ENCODE data around the gene RBMS1. TPM values are rescaled to one million over a fixed set of nuclear protein-coding genes. Genes with fewer than 3 reads are reported as not detected.

RBMS1 gene
- total and polyA plus RNA-seq, 7 donors: 4.4 to 91.8 (median 69.2) TPM

GRCh38 chr2:160303527-160303926, 190.1 kb downstream of the RBMS1 start:
- Histone ChIP-seq H3K27ac (peak overlapping the region in 2 of 4 donors; percentile 17 to 49), H3K36me3 (peaks cover 0 to 35% (median 3%) of the 10 kb centered on the region in 4 donors), H3K27me3 (no peaks in the 10 kb centered on the region), H3K4me3 (no peak overlapping the region), H3K9me3 (no peaks in the 10 kb centered on the region), H3K4me1 (peaks cover 0 to 49% (median 39%) of the 10 kb centered on the region in 4 donors)
- WGBS, 2 donors: 92 to 97% methylated on average over 3 of the region's 3 CpGs
- TF ChIP-seq POLR2A (IDR thresholded peaks at IDR 0.05) (no peak), POLR2AphosphoS5 (IDR thresholded peaks at IDR 0.05) (no peak), EP300 (IDR thresholded peaks at IDR 0.05) (no peak)
- TF ChIP-seq, protein P1, sequence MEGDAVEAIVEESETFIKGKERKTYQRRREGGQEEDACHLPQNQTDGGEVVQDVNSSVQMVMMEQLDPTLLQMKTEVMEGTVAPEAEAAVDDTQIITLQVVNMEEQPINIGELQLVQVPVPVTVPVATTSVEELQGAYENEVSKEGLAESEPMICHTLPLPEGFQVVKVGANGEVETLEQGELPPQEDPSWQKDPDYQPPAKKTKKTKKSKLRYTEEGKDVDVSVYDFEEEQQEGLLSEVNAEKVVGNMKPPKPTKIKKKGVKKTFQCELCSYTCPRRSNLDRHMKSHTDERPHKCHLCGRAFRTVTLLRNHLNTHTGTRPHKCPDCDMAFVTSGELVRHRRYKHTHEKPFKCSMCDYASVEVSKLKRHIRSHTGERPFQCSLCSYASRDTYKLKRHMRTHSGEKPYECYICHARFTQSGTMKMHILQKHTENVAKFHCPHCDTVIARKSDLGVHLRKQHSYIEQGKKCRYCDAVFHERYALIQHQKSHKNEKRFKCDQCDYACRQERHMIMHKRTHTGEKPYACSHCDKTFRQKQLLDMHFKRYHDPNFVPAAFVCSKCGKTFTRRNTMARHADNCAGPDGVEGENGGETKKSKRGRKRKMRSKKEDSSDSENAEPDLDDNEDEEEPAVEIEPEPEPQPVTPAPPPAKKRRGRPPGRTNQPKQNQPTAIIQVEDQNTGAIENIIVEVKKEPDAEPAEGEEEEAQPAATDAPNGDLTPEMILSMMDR (IDR thresholded peaks at IDR 0.05): no peak
- no peak for DNase-seq
- intact Hi-C loops (cut with DNase I): no loop called here

GRCh38 chr2:160303076-160303475, 190.5 kb downstream of the RBMS1 start:
- 85 to 87% methylated on average over 2 of the region's 2 CpGs for WGBS, 2 donors

DNA sequence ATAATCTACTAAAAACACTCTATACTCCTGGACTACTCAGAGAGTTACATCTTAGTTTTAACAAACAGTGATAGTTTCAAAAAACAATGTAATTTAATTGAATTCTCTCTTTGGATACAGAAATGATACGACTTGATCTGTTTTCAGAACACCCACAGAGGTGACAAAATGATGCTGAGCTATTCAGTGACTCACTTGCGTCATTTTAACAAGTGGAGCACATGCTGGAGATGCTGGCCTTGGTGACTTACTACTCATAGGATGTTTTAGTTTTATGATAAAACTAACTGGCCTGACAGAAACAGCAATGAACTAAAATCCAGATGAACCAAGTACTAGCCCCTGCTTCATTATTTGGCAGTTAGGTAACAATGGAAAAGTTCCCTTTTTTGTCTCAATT, 192.2 kb downstream of the RBMS1 start:
- Histone ChIP-seq H3K36me3 (peaks cover 0 to 51% (median 4%) of the 10 kb centered on the region in 4 donors), H3K27ac (no peak overlapping the region), H3K9me3 (no peaks in the 10 kb centered on the region), H3K4me3 (no peak overlapping the region), H3K27me3 (no peaks in the 10 kb centered on the region), H3K4me1 (peaks cover 0 to 34% (median 21%) of the 10 kb centered on the region in 4 donors)
- intact Hi-C loops (cut with DNase I): no loop called here
- no peak for DNase-seq
- TF ChIP-seq, protein P1 (IDR thresholded peaks at IDR 0.05): no peak
- no peak for TF ChIP-seq EP300 (IDR thresholded peaks at IDR 0.05)
- TF ChIP-seq POLR2A (IDR thresholded peaks at IDR 0.05): no peak
- TF ChIP-seq POLR2AphosphoS5 (IDR thresholded peaks at IDR 0.05): no peak
- WGBS, 2 donors: 82 to 84% methylated on average over 2 of the region's 2 CpGs

More at GRCh38 chr2:160303076-160303475, 190.5 kb downstream of the RBMS1 start:
- TF ChIP-seq EP300 (IDR thresholded peaks at IDR 0.05): no peak
- TF ChIP-seq, protein P1 (IDR thresholded peaks at IDR 0.05): no peak
- no peak for TF ChIP-seq POLR2AphosphoS5 (IDR thresholded peaks at IDR 0.05)
- no peak for TF ChIP-seq POLR2A (IDR thresholded peaks at IDR 0.05)
- no peaks in the 10 kb centered on the region for H3K27me3 ChIP-seq
- no peaks in the 10 kb centered on the region for H3K9me3 ChIP-seq
- peak overlapping the region in 2 of 4 donors; percentile 17 to 49 for H3K27ac ChIP-seq
- H3K4me1 ChIP-seq: peaks cover 0 to 45% (median 38%) of the 10 kb centered on the region in 4 donors
- intact Hi-C loops (cut with DNase I): no loop called here
- DNase-seq: no peak
- peaks cover 0 to 40% (median 4%) of the 10 kb centered on the region in 4 donors for H3K36me3 ChIP-seq
- no peak overlapping the region for H3K4me3 ChIP-seq

- peaks cover 0 to 28% (median 21%) of the 10 kb centered on the region in 4 donors for H3K4me1 ChIP-seq
- peaks cover 0 to 58% (median 4%) of the 10 kb centered on the region in 4 donors for H3K36me3 ChIP-seq
- no peak overlapping the region for H3K4me3 ChIP-seq
- intact Hi-C loops (cut with DNase I): no loop called here
- no peak overlapping the region for H3K27ac ChIP-seq
- no peaks in the 10 kb centered on the region for H3K9me3 ChIP-seq
- DNase-seq: no peak
- TF ChIP-seq EP300 (IDR thresholded peaks at IDR 0.05) (no peak), POLR2AphosphoS5 (IDR thresholded peaks at IDR 0.05) (no peak), POLR2A (IDR thresholded peaks at IDR 0.05) (no peak)
- TF ChIP-seq, protein P1 (IDR thresholded peaks at IDR 0.05): no peak
- WGBS, 2 donors: 82 to 98% methylated on average over 1 of the region's 1 CpG
- H3K27me3 ChIP-seq: no peaks in the 10 kb centered on the region
Measured at GRCh38 chr2:160300203-160300602, 193.4 kb downstream of the RBMS1 start.

GRCh38 chr2:160299540-160299939, 194.1 kb downstream of the RBMS1 start:
- Histone ChIP-seq H3K9me3 (no peaks in the 10 kb centered on the region), H3K36me3 (peaks cover 0 to 58% (median 4%) of the 10 kb centered on the region in 4 donors), H3K4me3 (no peak overlapping the region), H3K27me3 (no peaks in the 10 kb centered on the region), H3K27ac (no peak overlapping the region), H3K4me1 (peaks cover 0 to 35% (median 28%) of the 10 kb centered on the region in 4 donors)
- 87% methylated on average over 3 of the region's 3 CpGs for WGBS, 2 donors
- TF ChIP-seq POLR2A (IDR thresholded peaks at IDR 0.05) (no peak), POLR2AphosphoS5 (IDR thresholded peaks at IDR 0.05) (no peak), EP300 (IDR thresholded peaks at IDR 0.05) (no peak)
- TF ChIP-seq, protein P1 (IDR thresholded peaks at IDR 0.05): no peak
- DNase-seq: no peak
- intact Hi-C loops (cut with DNase I): no loop called here

Data from sigmoid colon (tissue), 7 donors.